Heart left ventricle (tissue), 16 donors: Measurements from ENCODE around the gene BTBD6. TPM values are rescaled to one million over a fixed set of nuclear protein-coding genes. Genes with fewer than 3 reads are reported as not detected.

Source experiments
- ATAC-seq, 4 donors: fragments of 200-7000 bp; cut with Tn5 transposase; one replicate each; pipeline ENCODE4 v1.9.1; 2020 to 2022; ENCODE audit warnings: moderate library complexity in 4 of 4, mild to moderate bottlenecking in 3 of 4, moderate number of reproducible peaks in 1 of 4
- DNase-seq, 5 donors: peaks; one replicate each; pipeline ENCODE4 v3.0.0-alpha.2; 2020
- H3K27ac ChIP-seq, 12 donors: fragments of 200-600 bp; sonication (generic) in 4 of 12; one replicate each; pipeline versions ENCODE4 v1.5.0 to v1.8.0; 2016 to 2022; ENCODE audit warnings: mild to moderate bottlenecking in 2 of 12
- H3K27me3 ChIP-seq, 9 donors: fragments of 200-600 bp; sonication (generic) in 2 of 9; one replicate each; pipeline versions ENCODE4 v1.5.1 to v1.8.0; 2016 to 2022; ENCODE audit warnings: mild to moderate bottlenecking in 3 of 9
- H3K36me3 ChIP-seq, 9 donors: fragments of 200-600 bp; sonication (generic) in 2 of 9; one replicate each; pipeline versions ENCODE4 v1.5.0 to v1.8.0; 2018 to 2022; ENCODE audit warnings: mild to moderate bottlenecking in 2 of 9
- H3K4me1 ChIP-seq, 12 donors: fragments of 200-600 bp; sonication (generic) in 4 of 12; one replicate each; pipeline versions ENCODE4 v1.5.0 to v1.8.0; 2016 to 2022; ENCODE audit warnings: mild to moderate bottlenecking in 3 of 12
- H3K4me3 ChIP-seq, 12 donors: fragments of 200-600 bp; sonication (generic) in 4 of 12; one replicate each; pipeline versions ENCODE4 v1.5.0 to v1.8.0; 2017 to 2022; ENCODE audit warnings: mild to moderate bottlenecking in 9 of 12, moderate library complexity in 4 of 12
- H3K9me3 ChIP-seq, 12 donors: fragments of 200-600 bp; sonication (generic) in 4 of 12; one replicate each; pipeline versions ENCODE4 v1.5.0 to v1.8.0; 2016 to 2022; ENCODE audit warnings: mild to moderate bottlenecking in 1 of 12
- POLR2A ChIP-seq, 2 donors: fragments of 450-650 bp; IDR thresholded peaks; one replicate each; pipeline ENCODE4 v1.6.1; 2017; ENCODE audit warnings: antibody characterized with exemption in 2 of 2, mild to moderate bottlenecking in 2 of 2, moderate library complexity in 2 of 2
- whole genome bisulfite sequencing, 4 donors: extraction: QIAGEN DNeasy Blood & Tissue Kit in 2 of 4; methylation state at CpG; one replicate each; pipeline versions ENCODE4 v1.1.5 to v1.1.7; 2013 to 2018; 5-methylcytosine and 5-hydroxymethylcytosine counted together
- intact Hi-C, 10 donors: fragments of 100-400 bp; cut with DNase I; formaldehyde crosslinking; loops; one replicate each; pipeline versions ENCODE4 v1.11.1 to v1.14.2; 2022
- polyA plus RNA-seq, 2 donors: library from polyadenylated mRNA; stranded (reverse); fragments of 200-250 nt; gene quantifications; one replicate each; pipeline ENCODE4 v1.2.3, GENCODE V29; 2013
- total RNA-seq, 9 donors: library from RNA; depleted of rRNA in 2 of 9; stranded (reverse); fragments of >200 nt in 2 of 9; fragmentation: NEBNext Ultra II Directional in 3 of 9; extraction: Animal tissue kit (Norgen Biotek cat#: 25700) in 3 of 9; gene quantifications; one replicate each; pipeline versions ENCODE4 v1.1.0 to v1.2.4, GENCODE V29; 2016 to 2023
- TF ChIP-seq, protein P1 (sequence below), 12 donors: fragments of 200-600 bp; sonication (generic) in 4 of 12; IDR thresholded peaks; one replicate each; pipeline versions ENCODE4 v1.5.0 to v1.8.0; 2018 to 2022; ENCODE audit warnings: antibody characterized with exemption in 12 of 12, mild to moderate bottlenecking in 5 of 12
- donor health status: ischemic (EF 13 %, LVEDD 7.1; RV severe dilation, severe dysfunction).
- donor health status: healthy with polysubstance abuse.
- donor health status: DM: no; HTN: yes; CAD: no.
- donor health status: DM: no; HTN: no; CAD: no.
- donor health status: ischemic (EF 25% LVEDD 6.9; RV normal size, moderate dysfunction).
- donor health status: ischemic (EF 25% LVEDD 5.7; RV mildly dilated, moderate dysfunction).
- donor health status: healthy.
- donor health status: DM: yes; HTN: yes; CAD: no.
- donor health status: ischemic (EF 35%, LVEDD 5.7; RV mildly dilated, moderate dysfunction).
- donor health status: nonischemic (EF 11% LVEDD 7.7; RV severe dilation, severe dysfunction).
- donor health status: DM: yes; HTN: yes; CAD: no.
- donor health status: PGD.
- donor health status: ischemic (EF 29% LVEDD 5.4; RV normal size, mild dysfunction).
- donor health status: nonischemic (EF 23%, LVEDD 6.1; RV moderate dilation, normal function).

The BTBD6 gene
- total and polyA plus RNA-seq, 11 donors = 28.8 to 56.3 (median 36.9) TPM

- ATAC-seq (peak in 3 of 4 donors; percentile 2 to 11 (median 5)), DNase-seq (peak in 2 of 5 donors; percentile 34 to 64)
- Histone ChIP-seq H3K4me3 (peak overlapping the region; percentile 36 to 86 (median 66)), H3K36me3 (peaks cover 0 to 48% (median 34%) of the 10 kb centered on the region in 9 donors), H3K9me3 (no peaks in the 10 kb centered on the region), H3K27ac (peak overlapping the region in 11 of 12 donors; percentile 48 to 98 (median 92)), H3K27me3 (no peaks in the 10 kb centered on the region), H3K4me1 (peaks cover 4 to 33% (median 17%) of the 10 kb centered on the region in 12 donors)
- no peak for TF ChIP-seq POLR2A (IDR thresholded peaks at IDR 0.05)
- WGBS, 4 donors = 45 to 60% (median 48%) methylated on average over 24 to 62 of the region's 62 CpGs
- intact Hi-C loops = loop anchor here in 3 of 10 donors (5.0 to 10.0 kb wide), 2 partner anchors 45 to 47 kb away; no protein-coding TSS in a partner anchor
These were observed 1.1 kb downstream of the BTBD6 start for GRCh38 chr14:105249182-105250007.

- Histone ChIP-seq H3K36me3 (peaks cover 0 to 48% (median 34%) of the 10 kb centered on the region in 9 donors), H3K4me1 (peaks cover 4 to 38% (median 20%) of the 10 kb centered on the region in 12 donors), H3K4me3 (no peak overlapping the region), H3K9me3 (no peaks in the 10 kb centered on the region), H3K27ac (peak overlapping the region in 1 of 12 donors; percentile 85), H3K27me3 (no peaks in the 10 kb centered on the region)
- TF ChIP-seq, protein P1, sequence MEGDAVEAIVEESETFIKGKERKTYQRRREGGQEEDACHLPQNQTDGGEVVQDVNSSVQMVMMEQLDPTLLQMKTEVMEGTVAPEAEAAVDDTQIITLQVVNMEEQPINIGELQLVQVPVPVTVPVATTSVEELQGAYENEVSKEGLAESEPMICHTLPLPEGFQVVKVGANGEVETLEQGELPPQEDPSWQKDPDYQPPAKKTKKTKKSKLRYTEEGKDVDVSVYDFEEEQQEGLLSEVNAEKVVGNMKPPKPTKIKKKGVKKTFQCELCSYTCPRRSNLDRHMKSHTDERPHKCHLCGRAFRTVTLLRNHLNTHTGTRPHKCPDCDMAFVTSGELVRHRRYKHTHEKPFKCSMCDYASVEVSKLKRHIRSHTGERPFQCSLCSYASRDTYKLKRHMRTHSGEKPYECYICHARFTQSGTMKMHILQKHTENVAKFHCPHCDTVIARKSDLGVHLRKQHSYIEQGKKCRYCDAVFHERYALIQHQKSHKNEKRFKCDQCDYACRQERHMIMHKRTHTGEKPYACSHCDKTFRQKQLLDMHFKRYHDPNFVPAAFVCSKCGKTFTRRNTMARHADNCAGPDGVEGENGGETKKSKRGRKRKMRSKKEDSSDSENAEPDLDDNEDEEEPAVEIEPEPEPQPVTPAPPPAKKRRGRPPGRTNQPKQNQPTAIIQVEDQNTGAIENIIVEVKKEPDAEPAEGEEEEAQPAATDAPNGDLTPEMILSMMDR (IDR thresholded peaks at IDR 0.05) = no peak
- TF ChIP-seq POLR2A (IDR thresholded peaks at IDR 0.05) = no peak
- WGBS, 4 donors = 94 to 95% (median 94%) methylated on average over 8 to 16 of the region's 16 CpGs
- intact Hi-C loops = loop anchor here in 2 of 10 donors (10.0 kb wide), 1 partner anchor 45 kb away; no protein-coding TSS in a partner anchor
- ATAC-seq = no peak
- DNase-seq = peak in 1 of 5 donors; percentile 50
These were observed 1.7 kb downstream of the BTBD6 start for GRCh38 chr14:105250008-105250366.

DNA sequence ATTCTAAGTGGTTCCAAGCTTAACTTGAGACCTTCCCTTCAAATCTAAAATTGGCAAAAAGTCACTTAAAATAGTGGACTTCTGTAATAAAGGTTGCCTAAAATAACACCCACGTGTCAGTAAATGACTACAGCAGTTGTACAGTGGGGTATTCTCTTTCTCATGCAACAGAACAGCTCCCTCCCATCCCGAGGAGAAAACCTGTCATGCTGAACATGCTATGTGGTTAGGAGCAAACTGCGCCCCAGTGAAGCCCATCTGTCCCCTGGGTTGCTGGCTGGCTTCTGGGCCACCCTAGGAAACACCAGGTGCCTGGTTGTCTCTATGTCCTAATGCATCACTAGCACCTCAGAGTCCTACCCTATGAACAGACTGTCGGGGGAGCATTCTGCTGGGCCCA lies 2.7 kb downstream of the BTBD6 start:
- H3K27me3 ChIP-seq = no peaks in the 10 kb centered on the region
- ATAC-seq (no peak), DNase-seq (no peak)
- peaks cover 0 to 45% (median 34%) of the 10 kb centered on the region in 9 donors for H3K36me3 ChIP-seq
- intact Hi-C loops = loop anchor here in 2 of 10 donors (10.0 kb wide), 1 partner anchor 46 kb away; no protein-coding TSS in a partner anchor
- no peaks in the 10 kb centered on the region for H3K9me3 ChIP-seq
- 72 to 86% (median 83%) methylated on average over 3 to 4 of the region's 4 CpGs for WGBS, 4 donors
- H3K27ac ChIP-seq = no peak overlapping the region
- no peak overlapping the region for H3K4me3 ChIP-seq
- TF ChIP-seq POLR2A (IDR thresholded peaks at IDR 0.05) = no peak
- TF ChIP-seq, protein P1 (IDR thresholded peaks at IDR 0.05) = no peak
- peaks cover 4 to 46% (median 26%) of the 10 kb centered on the region in 12 donors for H3K4me1 ChIP-seq

DNA sequence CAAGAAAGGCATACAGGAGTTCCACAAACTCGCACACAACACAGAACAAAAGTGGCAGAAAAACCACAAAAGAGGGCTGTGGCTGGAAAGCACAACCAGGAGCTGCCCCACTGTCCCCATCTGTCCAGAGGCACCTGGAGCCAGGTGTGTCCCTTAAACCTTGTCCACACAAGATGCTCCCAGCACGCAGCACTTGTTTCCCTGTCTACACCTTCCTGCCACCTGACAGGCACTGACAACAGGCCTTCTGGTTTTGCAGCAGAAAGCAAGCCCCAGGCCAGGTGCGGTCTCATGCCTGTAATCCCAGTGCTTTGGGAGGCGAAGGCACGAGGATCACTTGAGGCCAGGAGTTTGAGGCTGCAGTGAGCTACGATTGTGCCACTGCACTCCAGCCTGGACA lies 3.6 kb downstream of the BTBD6 start:
- no peaks in the 10 kb centered on the region for H3K9me3 ChIP-seq
- no peak overlapping the region for H3K4me3 ChIP-seq
- H3K27me3 ChIP-seq = no peaks in the 10 kb centered on the region
- no peak overlapping the region for H3K27ac ChIP-seq
- ATAC-seq = no peak
- 92 to 97% (median 94%) methylated on average over 6 of the region's 6 CpGs for WGBS, 4 donors
- H3K36me3 ChIP-seq = peaks cover 0 to 48% (median 34%) of the 10 kb centered on the region in 9 donors
- peaks cover 4 to 46% (median 26%) of the 10 kb centered on the region in 12 donors for H3K4me1 ChIP-seq
- intact Hi-C loops = loop anchor here in 2 of 10 donors (10.0 kb wide), 1 partner anchor 47 kb away; no protein-coding TSS in a partner anchor
- no peak for TF ChIP-seq POLR2A (IDR thresholded peaks at IDR 0.05)
- TF ChIP-seq, protein P1 (IDR thresholded peaks at IDR 0.05) = no peak
- no peak for DNase-seq
